B cell (primary cell): ENCODE data around the gene PLCD3. TPM values are rescaled to one million over a fixed set of nuclear protein-coding genes. Genes with fewer than 3 reads are reported as not detected.
A peak's percentile ranks its signal among the peaks of the same experiment; 100 is the strongest.

Experiments used
- ATAC-seq: fragments of 200-7000 bp; cut with Tn5 transposase; one replicate; pipeline ENCODE4 v1.10.0; 2021; ENCODE audit warnings: low read depth, mild to moderate bottlenecking, moderate number of reproducible peaks, moderate library complexity
- CTCF ChIA-PET: fragments of 350-600 bp; sonication (Branson Sonifier 250); formaldehyde crosslinking; loops from one replicate; lab custom pipeline; 2021; ENCODE audit warnings: antibody characterized with exemption, inconsistent platforms; lab: Charles Lee
- POLR2A ChIA-PET: fragments of 350-600 bp; sonication (Branson Sonifier 250); formaldehyde crosslinking; loops from one replicate; lab custom pipeline; 2021; ENCODE audit warnings: antibody characterized with exemption; lab: Charles Lee
- DNase-seq: peaks from one replicate; pipeline ENCODE4 v3.0.0; 2013
- H2AFZ ChIP-seq: 2 replicates; pipeline ENCODE4 v1.6.1; 2012; ENCODE audit warnings: mild to moderate bottlenecking, low read depth, low read length; ENCODE audit not compliant: insufficient read depth, poor library complexity, severe bottlenecking
- H3K27ac ChIP-seq, 2 donors: 1 replicate in 1 of 2; 2 replicates in 1 of 2; pipeline ENCODE4 v1.5.1; 2012 to 2013; ENCODE audit warnings: low read length in 2 of 2, mild to moderate bottlenecking in 2 of 2, moderate library complexity in 1 of 2
- H3K27me3 ChIP-seq, 4 experiments: fragments of 200-600 bp in 1 of 4; sonication (generic) in 1 of 4; replicated peaks in 1 of 4; 1 replicate in 2 of 4; 2 replicates in 2 of 4; pipeline versions ENCODE4 v1.6.1 to v1.7.0; 2013 to 2016; ENCODE audit warnings: low read length in 3 of 4, mild to moderate bottlenecking in 2 of 4, mixed read lengths in 1 of 4, moderate library complexity in 1 of 4; ENCODE audit not compliant: insufficient read depth in 4 of 4, control insufficient read depth in 3 of 4; ENCODE audit errors: control extremely low read depth in 1 of 4
- H3K36me3 ChIP-seq, 2 experiments: replicated peaks in 1 of 2; 1 replicate in 1 of 2; 2 replicates in 1 of 2; pipeline versions ENCODE4 v1.6.1 to v1.7.1; 2013; ENCODE audit warnings: low read length in 1 of 2; ENCODE audit not compliant: insufficient read depth in 2 of 2, control insufficient read depth in 1 of 2; ENCODE audit errors: control extremely low read depth in 1 of 2, extremely low read depth in 1 of 2
- H3K4me1 ChIP-seq, 2 donors: fragments of 200-600 bp in 1 of 2; sonication (generic) in 1 of 2; 1 replicate in 1 of 2; 2 replicates in 1 of 2; pipeline versions ENCODE4 v1.5.1 to v1.6.1; 2013 to 2017; ENCODE audit warnings: low read length in 2 of 2; ENCODE audit not compliant: control insufficient read depth in 2 of 2, insufficient read depth in 2 of 2
- H3K4me2 ChIP-seq: replicated peaks from 2 replicates; pipeline ENCODE3; 2012; ENCODE audit warnings: mild to moderate bottlenecking, low read depth, low read length; ENCODE audit not compliant: poor library complexity, severe bottlenecking
- H3K4me3 ChIP-seq, 5 experiments: fragments of 200-600 bp in 1 of 5; sonication (generic) in 1 of 5; 1 replicate in 3 of 5; 2 replicates in 2 of 5; pipeline versions ENCODE4 v1.5.1 to v1.7.0; 2011 to 2016; ENCODE audit warnings: low read length in 4 of 5, mild to moderate bottlenecking in 4 of 5, low read depth in 2 of 5, control low read depth in 1 of 5, moderate library complexity in 1 of 5; ENCODE audit not compliant: insufficient read depth in 1 of 5; ENCODE audit errors: control extremely low read depth in 1 of 5, extremely low read depth in 1 of 5
- H3K79me2 ChIP-seq: fragments of 200-600 bp; sonication (generic); one replicate; pipeline ENCODE4 v1.6.0; 2016; ENCODE audit warnings: low read length; ENCODE audit not compliant: control insufficient read depth, insufficient read depth
- H3K9ac ChIP-seq: fragments of 200-600 bp; sonication (generic); 2 replicates; pipeline ENCODE4 v1.6.1; 2017; ENCODE audit warnings: mild to moderate bottlenecking, low read length, moderate library complexity
- H3K9me3 ChIP-seq, 3 donors: one replicate each; pipeline versions ENCODE4 v1.6.1 to v1.7.1; 2013; ENCODE audit warnings: low read length in 2 of 3; ENCODE audit not compliant: control insufficient read depth in 2 of 3, insufficient read depth in 1 of 3; ENCODE audit errors: control extremely low read depth in 1 of 3
- H4K20me1 ChIP-seq: 2 replicates; pipeline ENCODE4 v1.6.0; 2012; ENCODE audit warnings: mild to moderate bottlenecking, low read length; ENCODE audit not compliant: insufficient read depth, control insufficient read depth, poor library complexity, severe bottlenecking
- H3K27ac Mint-ChIP-seq: one replicate; pipeline ENCODE4 v1.8.0; 2021; ENCODE audit warnings: mixed read lengths
- H3K27me3 Mint-ChIP-seq: one replicate; pipeline ENCODE4 v1.8.0; 2021; ENCODE audit warnings: mixed read lengths
- H3K4me1 Mint-ChIP-seq: one replicate; pipeline ENCODE4 v1.8.0; 2021; ENCODE audit warnings: mixed read lengths
- H3K4me3 Mint-ChIP-seq: one replicate; pipeline ENCODE4 v1.8.0; 2021; ENCODE audit warnings: mixed read lengths
- H3K9me3 Mint-ChIP-seq: one replicate; pipeline ENCODE4 v1.8.0; 2022; ENCODE audit warnings: mixed read lengths; ENCODE audit not compliant: insufficient read depth
- CTCF ChIP-seq: fragments of 200-600 bp; IDR thresholded peaks from one replicate; pipeline ENCODE4 v1.8.0; 2022; ENCODE audit warnings: antibody characterized with exemption, mild to moderate bottlenecking
- EZH2 ChIP-seq: IDR thresholded peaks from 2 replicates; pipeline ENCODE4 v1.6.1; 2012; ENCODE audit warnings: borderline replicate concordance, low read depth, mild to moderate bottlenecking, moderate library complexity, low read length; ENCODE audit not compliant: insufficient read depth, poor library complexity, severe bottlenecking
- WGBS: methylation state at CpG from one replicate; pipeline ENCODE4 v1.1.5; 2013; ENCODE audit warnings: missing lambda C conversion rate; ENCODE audit not compliant: insufficient coverage; 5-methylcytosine and 5-hydroxymethylcytosine counted together
- intact Hi-C: fragments of 100-400 bp; cut with micrococcal nuclease; formaldehyde crosslinking; loops from one replicate; pipeline ENCODE4 v1.10.0; 2022
- polyA plus RNA-seq: library from polyadenylated mRNA; depleted of rRNA; stranded (reverse); fragments of >200 nt; gene quantifications from 2 replicates; pipeline ENCODE4 v1.2.3, GENCODE V29; 2012
- total RNA-seq, 2 donors: library from RNA; stranded (reverse); fragments of 120-200 nt in 1 of 2; gene quantifications; 1 replicate in 1 of 2; 2 replicates in 1 of 2; pipeline versions ENCODE4 v1.2.3 to v1.2.4, GENCODE V29; 2013 to 2022

Gene PLCD3
- total and polyA plus RNA-seq, 2 donors (not counting 1 experiment from before 2014, with no cell fraction given): 0.54 to 2.2 TPM

GRCh38 chr17:45129940-45130680 lies 2.2 kb downstream of the PLCD3 start:
- H3K79me2 ChIP-seq: peaks cover 4% of the 10 kb centered on the region
- peak overlapping the region; percentile 97 for H3K4me3 Mint-ChIP-seq
- intact Hi-C loops: no loop called here
- ATAC-seq (no peak), DNase-seq (no peak)
- H3K4me1 Mint-ChIP-seq: peaks cover 7% of the 10 kb centered on the region
- H3K27me3 Mint-ChIP-seq: peaks cover 4% of the 10 kb centered on the region
- TF ChIP-seq EZH2: no peak
- H3K9me3 ChIP-seq: no peaks in the 10 kb centered on the region
- WGBS: 91% methylated on average over 12 of the region's 13 CpGs
- no peak overlapping the region for H3K27ac ChIP-seq
- H2AFZ ChIP-seq: no peak overlapping the region
- H3K4me2 ChIP-seq: no peak overlapping the region
- no peaks in the 10 kb centered on the region for H3K9me3 Mint-ChIP-seq
- H4K20me1 ChIP-seq: no peaks in the 10 kb centered on the region
- H3K4me3 ChIP-seq: no peak overlapping the region
- H3K27me3 ChIP-seq: peaks cover 0 to 10% (median 2%) of the 10 kb centered on the region in 4 experiments
- no peak overlapping the region for H3K27ac Mint-ChIP-seq
- peaks cover 7 to 8% of the 10 kb centered on the region in 2 donors for H3K4me1 ChIP-seq
- no peak overlapping the region for H3K9ac ChIP-seq
- ChIA-PET CTCF (interaction anchor here (0.7 to 10.2 kb wide), 3 partner anchors 12 to 68 kb away, joined by 3 to 233 read pairs (median 4); no protein-coding TSS in a partner anchor), POLR2A (interaction anchor here (0.8 kb wide), 1 partner anchor 20 kb away, joined by 4 read pairs; no protein-coding TSS in a partner anchor)
- H3K36me3 ChIP-seq: no peaks in the 10 kb centered on the region

GRCh38 chr17:45129426-45129939 lies 2.8 kb downstream of the PLCD3 start:
- Mint-ChIP-seq H3K27me3 (peaks cover 4% of the 10 kb centered on the region), H3K4me3 (no peak overlapping the region), H3K27ac (no peak overlapping the region), H3K4me1 (peaks cover 5% of the 10 kb centered on the region), H3K9me3 (no peaks in the 10 kb centered on the region)
- ChIA-PET CTCF (interaction anchor here (0.8 kb wide), 1 partner anchor 13 kb away, joined by 4 read pairs; no protein-coding TSS in a partner anchor), POLR2A (interaction anchor here (0.8 kb wide), 1 partner anchor 21 kb away, joined by 4 read pairs; no protein-coding TSS in a partner anchor)
- H3K4me1 ChIP-seq: peaks cover 7 to 8% of the 10 kb centered on the region in 2 donors
- intact Hi-C loops: no loop called here
- H3K4me2 ChIP-seq: no peak overlapping the region
- H3K4me3 ChIP-seq: no peak overlapping the region
- H2AFZ ChIP-seq: no peak overlapping the region
- no peak for DNase-seq
- H3K27me3 ChIP-seq: peaks cover 0 to 10% (median 2%) of the 10 kb centered on the region in 4 experiments
- no peaks in the 10 kb centered on the region for H4K20me1 ChIP-seq
- ATAC-seq: no peak
- no peak overlapping the region for H3K9ac ChIP-seq
- no peaks in the 10 kb centered on the region for H3K9me3 ChIP-seq
- H3K36me3 ChIP-seq: no peaks in the 10 kb centered on the region
- no peaks in the 10 kb centered on the region for H3K79me2 ChIP-seq
- 100% methylated on average over 4 of the region's 10 CpGs for WGBS
- H3K27ac ChIP-seq: no peak overlapping the region
- TF ChIP-seq CTCF (no peak), EZH2 (no peak)
